Smooth muscle cell (in vitro differentiated cells): Measurements from ENCODE around the gene C2. TPM values are rescaled to one million over a fixed set of nuclear protein-coding genes. Genes with fewer than 3 reads are reported as not detected.
A peak's percentile ranks its signal among the peaks of the same experiment; 100 is the strongest.

ENCODE experiments used
- DNase-seq: peaks from one replicate; lab custom pipeline; 2025; ENCODE audit not compliant: unreplicated experiment; lab: John Stamatoyannopoulos, UW
- H2AFZ ChIP-seq: fragments of 200-600 bp; sonication (generic); 2 replicates; pipeline ENCODE4 v1.6.0; 2016; ENCODE audit warnings: antibody characterized with exemption, low read depth, mild to moderate bottlenecking
- H3F3A ChIP-seq: fragments of 200-600 bp; sonication (generic); 2 replicates; pipeline ENCODE4 v1.6.0; 2017; ENCODE audit warnings: antibody characterized with exemption, low read depth
- H3K27ac ChIP-seq: fragments of 200-600 bp; sonication (generic); 2 replicates; pipeline ENCODE4 v1.5.1; 2016; ENCODE audit warnings: low read depth, mild to moderate bottlenecking
- H3K27me3 ChIP-seq: fragments of 200-600 bp; sonication (generic); 2 replicates; pipeline ENCODE4 v1.6.1; 2016; ENCODE audit warnings: low read depth, mild to moderate bottlenecking
- H3K36me3 ChIP-seq: fragments of 200-600 bp; sonication (generic); 2 replicates; pipeline ENCODE4 v1.5.1; 2016; ENCODE audit warnings: low read depth
- H3K4me1 ChIP-seq: fragments of 200-600 bp; sonication (generic); 2 replicates; pipeline ENCODE4 v1.5.1; 2016; ENCODE audit warnings: low read depth
- H3K4me2 ChIP-seq: fragments of 200-600 bp; sonication (generic); 2 replicates; pipeline ENCODE4 v1.6.0; 2016; ENCODE audit warnings: mild to moderate bottlenecking
- H3K4me3 ChIP-seq: fragments of 200-600 bp; sonication (generic); 2 replicates; pipeline ENCODE4 v1.5.1; 2016; ENCODE audit warnings: mild to moderate bottlenecking
- H3K79me2 ChIP-seq: fragments of 200-600 bp; sonication (generic); 2 replicates; pipeline ENCODE4 v1.6.0; 2016; ENCODE audit warnings: low read depth, mild to moderate bottlenecking
- H3K9ac ChIP-seq: fragments of 200-600 bp; sonication (generic); 2 replicates; pipeline ENCODE4 v1.6.0; 2016; ENCODE audit warnings: low read depth
- H3K9me3 ChIP-seq: fragments of 200-600 bp; sonication (generic); replicated peaks from 2 replicates; pipeline ENCODE4 v1.5.1; 2016; ENCODE audit warnings: low read depth
- H4K20me1 ChIP-seq: fragments of 200-600 bp; sonication (generic); 2 replicates; pipeline ENCODE4 v1.6.0; 2016; ENCODE audit warnings: low read depth
- WGBS: methylation state at CpG from one replicate; pipeline ENCODE4 v1.1.7; 2016; ENCODE audit warnings: low lambda C conversion rate; 5-methylcytosine and 5-hydroxymethylcytosine counted together
- polyA plus RNA-seq: library from polyadenylated mRNA; unstranded; fragments of >200 nt; fragmentation: Nextera tagmentation; extraction: Ambion mirVana; gene quantifications from 2 replicates; pipeline ENCODE4 v1.2.1, GENCODE V29; 2016
- total RNA-seq: library from RNA; depleted of rRNA; stranded (reverse); fragments of >200 nt; gene quantifications from 2 replicates; pipeline ENCODE4 v1.2.3, GENCODE V29; 2014
- TF ChIP-seq, protein P1 (sequence below): fragments of 200-600 bp; sonication (generic); IDR thresholded peaks from 2 replicates; pipeline ENCODE4 v1.5.1; 2017; ENCODE audit warnings: borderline replicate concordance, mild to moderate bottlenecking, antibody characterized with exemption; ENCODE audit not compliant: insufficient read depth, poor library complexity, severe bottlenecking

C2 gene
- total and polyA plus RNA-seq, 2 experiments from 2014 or later = 0.37 TPM; not detected in 1

DNA sequence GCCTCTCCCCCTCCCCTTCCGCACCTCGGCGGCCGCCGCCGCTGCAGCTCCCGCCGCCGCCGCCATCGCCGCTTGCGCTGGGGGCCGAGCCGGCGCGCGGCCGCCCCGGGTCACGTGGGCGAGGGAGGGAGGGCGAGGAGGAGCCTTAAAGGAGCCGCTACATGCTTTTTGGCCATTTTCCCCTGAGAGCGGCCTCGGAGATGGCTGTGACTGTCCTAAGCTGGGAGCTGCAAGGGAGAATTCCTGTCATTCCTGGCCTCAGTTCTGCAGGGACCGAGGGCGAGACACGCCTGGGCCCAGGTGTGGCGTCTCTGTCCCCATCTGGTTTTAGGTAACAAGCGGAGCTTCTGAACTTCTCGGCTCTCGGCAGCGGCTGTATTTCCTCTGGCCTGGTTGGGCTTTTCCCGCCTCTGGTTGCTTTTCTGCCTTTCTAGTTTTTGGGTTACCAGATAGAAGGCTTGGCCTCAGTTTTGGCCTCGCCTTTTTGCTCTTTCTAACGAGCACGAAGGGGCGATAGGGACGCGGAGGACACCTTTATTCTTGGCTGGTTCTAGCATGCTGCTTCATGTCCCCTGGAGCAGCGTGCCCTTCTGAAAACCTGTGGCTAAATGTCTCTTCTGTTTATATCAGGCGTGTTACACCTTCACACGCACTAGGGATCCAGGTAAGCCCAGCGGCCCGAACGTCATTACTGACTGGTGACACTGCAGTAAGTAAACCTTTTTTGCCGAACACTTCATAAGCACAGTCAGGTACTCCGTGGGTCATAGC lies 29.7 kb upstream of the C2 start, which contains the start of gene EHMT2:
TSS of gene EHMT2 (minus strand) at position 87 of the 771 bp plus-strand sequence. CDS start at position 66, 21 bp downstream.
- H3K9me3 ChIP-seq = no peaks in the 10 kb centered on the region
- H2AFZ ChIP-seq = peak within 1 kb of the TSS; percentile 91
- no peaks in the 10 kb centered on the region for H3K27me3 ChIP-seq
- H3K4me2 ChIP-seq = peak within 1 kb of the TSS; percentile 98
- H3K4me1 ChIP-seq = peaks cover 12% of the 10 kb centered on the region
- H3K36me3 ChIP-seq = no peaks in the 10 kb centered on the region
- TF ChIP-seq, protein P1, sequence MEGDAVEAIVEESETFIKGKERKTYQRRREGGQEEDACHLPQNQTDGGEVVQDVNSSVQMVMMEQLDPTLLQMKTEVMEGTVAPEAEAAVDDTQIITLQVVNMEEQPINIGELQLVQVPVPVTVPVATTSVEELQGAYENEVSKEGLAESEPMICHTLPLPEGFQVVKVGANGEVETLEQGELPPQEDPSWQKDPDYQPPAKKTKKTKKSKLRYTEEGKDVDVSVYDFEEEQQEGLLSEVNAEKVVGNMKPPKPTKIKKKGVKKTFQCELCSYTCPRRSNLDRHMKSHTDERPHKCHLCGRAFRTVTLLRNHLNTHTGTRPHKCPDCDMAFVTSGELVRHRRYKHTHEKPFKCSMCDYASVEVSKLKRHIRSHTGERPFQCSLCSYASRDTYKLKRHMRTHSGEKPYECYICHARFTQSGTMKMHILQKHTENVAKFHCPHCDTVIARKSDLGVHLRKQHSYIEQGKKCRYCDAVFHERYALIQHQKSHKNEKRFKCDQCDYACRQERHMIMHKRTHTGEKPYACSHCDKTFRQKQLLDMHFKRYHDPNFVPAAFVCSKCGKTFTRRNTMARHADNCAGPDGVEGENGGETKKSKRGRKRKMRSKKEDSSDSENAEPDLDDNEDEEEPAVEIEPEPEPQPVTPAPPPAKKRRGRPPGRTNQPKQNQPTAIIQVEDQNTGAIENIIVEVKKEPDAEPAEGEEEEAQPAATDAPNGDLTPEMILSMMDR = no peak
- peak; percentile 44 for DNase-seq
- H3K4me3 ChIP-seq = peak within 1 kb of the TSS; percentile 84
- peaks cover 4% of the 10 kb centered on the region for H4K20me1 ChIP-seq
- H3K9ac ChIP-seq = peak within 1 kb of the TSS; percentile 61
- peak within 1 kb of the TSS; percentile 3 for H3K27ac ChIP-seq
- H3F3A ChIP-seq = peaks cover 3% of the 10 kb centered on the region
- H3K79me2 ChIP-seq = no peaks in the 10 kb centered on the region
- WGBS = 1% methylated on average over 38 of the region's 49 CpGs

DNA sequence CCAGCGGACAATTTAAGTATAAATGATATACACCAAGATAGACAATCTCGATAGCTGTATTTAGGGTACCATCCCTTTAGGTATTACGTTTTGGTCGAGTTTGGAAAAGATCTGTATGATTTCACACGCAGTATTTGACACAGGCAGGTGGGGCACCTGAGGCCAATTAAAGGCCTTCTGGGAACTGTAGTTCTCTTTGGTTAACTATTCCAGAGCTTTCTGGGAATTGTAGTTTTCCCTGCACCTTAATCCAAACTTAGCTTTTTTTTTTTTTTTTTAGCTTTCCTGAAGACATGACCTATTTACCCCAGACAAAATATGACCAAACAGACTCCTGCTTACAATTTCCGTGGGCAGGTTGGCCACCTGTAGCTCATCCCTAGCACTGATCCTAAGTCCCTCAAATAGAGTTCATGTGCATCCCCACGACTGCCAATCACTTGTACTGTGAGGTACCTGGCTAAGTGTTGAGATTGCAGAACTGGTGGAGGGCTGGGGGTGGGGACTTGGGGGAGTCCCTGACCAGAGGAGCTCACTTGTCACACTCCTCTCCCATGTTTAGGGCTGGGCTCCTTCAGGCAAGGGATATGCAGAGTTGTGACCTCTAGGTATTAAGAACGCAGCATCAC lies 29.0 kb upstream of the C2 start:
- no peaks in the 10 kb centered on the region for H3K36me3 ChIP-seq
- peaks cover 14% of the 10 kb centered on the region for H3K4me1 ChIP-seq
- H3K27me3 ChIP-seq = no peaks in the 10 kb centered on the region
- 23% methylated on average over 8 of the region's 8 CpGs for WGBS
- no peaks in the 10 kb centered on the region for H3K79me2 ChIP-seq
- H3K4me3 ChIP-seq = peak overlapping the region; percentile 84
- peak overlapping the region; percentile 91 for H2AFZ ChIP-seq
- H3K9ac ChIP-seq = peak overlapping the region; percentile 61
- peaks cover 4% of the 10 kb centered on the region for H4K20me1 ChIP-seq
- H3K4me2 ChIP-seq = peak overlapping the region; percentile 98
- H3K27ac ChIP-seq = peak overlapping the region; percentile 3
- H3F3A ChIP-seq = peaks cover 9% of the 10 kb centered on the region
- no peak for DNase-seq
- TF ChIP-seq, protein P1 = no peak
- H3K9me3 ChIP-seq = no peaks in the 10 kb centered on the region

DNA sequence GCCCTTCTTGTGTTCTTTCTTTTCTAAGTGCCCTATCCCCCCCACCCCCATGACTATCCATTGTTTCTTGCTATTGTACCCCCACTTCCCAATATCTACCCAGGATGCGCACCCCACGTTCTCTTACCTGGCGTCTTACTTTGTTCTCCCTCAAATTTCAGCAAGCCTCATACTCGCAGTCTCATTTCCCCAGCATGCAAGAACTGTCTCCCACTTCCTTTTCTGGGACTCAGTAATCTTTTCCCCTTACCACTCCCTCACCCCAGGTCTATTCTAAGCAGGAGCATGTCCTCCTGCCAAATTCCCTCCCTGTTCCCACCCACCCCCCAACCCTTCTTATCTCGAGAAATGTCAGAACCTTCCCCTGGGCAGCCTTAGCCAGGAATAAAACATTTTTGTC lies 28.3 kb upstream of the C2 start:
- Histone ChIP-seq H3K36me3 (no peaks in the 10 kb centered on the region), H3K27me3 (no peaks in the 10 kb centered on the region), H2AFZ (no peak overlapping the region), H3F3A (peaks cover 9% of the 10 kb centered on the region), H3K9ac (no peak overlapping the region), H3K4me2 (no peak overlapping the region), H4K20me1 (peaks cover 4% of the 10 kb centered on the region), H3K4me3 (no peak overlapping the region), H3K4me1 (peaks cover 14% of the 10 kb centered on the region), H3K27ac (no peak overlapping the region), H3K79me2 (no peaks in the 10 kb centered on the region), H3K9me3 (no peaks in the 10 kb centered on the region)
- TF ChIP-seq, protein P1 = no peak
- DNase-seq = no peak
- WGBS = 86% methylated on average over 5 of the region's 5 CpGs
